Activated T-helper 17 cell treated with anti-CD3 and anti-CD28 coated beads, Interleukin-2, amount 50 U/mL, for 72 hours (primary cell): ENCODE results near the gene MXI1. TPM values are rescaled to one million over a fixed set of nuclear protein-coding genes. Genes with fewer than 3 reads are reported as not detected.

ENCODE experiments used
- ATAC-seq: fragments of 150-1000 bp; cut with Tn5 transposase; replicated peaks from 2 replicates; pipeline ENCODE4 v1.10.0; 2021; ENCODE audit warnings: mild to moderate bottlenecking, moderate library complexity
- H3K27ac Mint-ChIP-seq: one replicate; pipeline ENCODE4 v1.8.0; 2022; ENCODE audit warnings: mixed read lengths
- H3K27me3 Mint-ChIP-seq: one replicate; pipeline ENCODE4 v1.8.0; 2022; ENCODE audit warnings: mixed read lengths
- H3K36me3 Mint-ChIP-seq: one replicate; pipeline ENCODE4 v1.8.0; 2022; ENCODE audit warnings: low read depth, mild to moderate bottlenecking, mixed read lengths
- H3K4me1 Mint-ChIP-seq: one replicate; pipeline ENCODE4 v1.8.0; 2022; ENCODE audit warnings: mixed read lengths
- H3K4me3 Mint-ChIP-seq: one replicate; pipeline ENCODE4 v1.8.0; 2022; ENCODE audit warnings: mild to moderate bottlenecking, mixed read lengths
- H3K9me3 Mint-ChIP-seq: one replicate; pipeline ENCODE4 v1.8.0; 2022; ENCODE audit warnings: mixed read lengths
- total RNA-seq, 2 donors: library from RNA; stranded (reverse); gene quantifications; one replicate each; pipeline ENCODE4 v1.2.3, GENCODE V29; 2022

The MXI1 gene
- 100 to 1,000 TPM in 1 of 2 donors, 10 to 100 TPM in 1; 32.5 to 130 TPM for total RNA-seq

GRCh38 chr10:110207011-110207804 is at the start of gene MXI1:
Gene MXI1 (plus strand): TSS chr10:110207605. CDS start chr10:110207809, 204 bp downstream.
- Mint-ChIP-seq H3K4me1 (peaks cover 22% of the 10 kb centered on the region), H3K27me3 (no peaks in the 10 kb centered on the region), H3K36me3 (peaks cover 50% of the 10 kb centered on the region), H3K27ac (peak within 1 kb of the TSS; percentile 94), H3K4me3 (peak within 1 kb of the TSS; percentile 90), H3K9me3 (no peaks in the 10 kb centered on the region)
- peak; percentile 41 for ATAC-seq

GRCh38 chr10:110158051-110159005 is 49.1 kb upstream of the MXI1 start:
- H3K4me3 Mint-ChIP-seq = peak overlapping the region; percentile 77
- H3K9me3 Mint-ChIP-seq = no peaks in the 10 kb centered on the region
- peaks cover 12% of the 10 kb centered on the region for H3K4me1 Mint-ChIP-seq
- ATAC-seq = no peak
- H3K36me3 Mint-ChIP-seq = peaks cover 8% of the 10 kb centered on the region
- no peak overlapping the region for H3K27ac Mint-ChIP-seq
- peaks cover 56% of the 10 kb centered on the region for H3K27me3 Mint-ChIP-seq

GRCh38 chr10:110160081-110160480 is 47.3 kb upstream of the MXI1 start:
- H3K4me3 Mint-ChIP-seq = no peak overlapping the region
- H3K4me1 Mint-ChIP-seq = peaks cover 13% of the 10 kb centered on the region
- peaks cover 8% of the 10 kb centered on the region for H3K36me3 Mint-ChIP-seq
- no peaks in the 10 kb centered on the region for H3K9me3 Mint-ChIP-seq
- H3K27me3 Mint-ChIP-seq = peaks cover 52% of the 10 kb centered on the region
- no peak overlapping the region for H3K27ac Mint-ChIP-seq
- ATAC-seq = no peak

GRCh38 chr10:110160522-110160921 is 46.9 kb upstream of the MXI1 start:
- no peak overlapping the region for H3K27ac Mint-ChIP-seq
- H3K36me3 Mint-ChIP-seq = peaks cover 8% of the 10 kb centered on the region
- no peak overlapping the region for H3K4me3 Mint-ChIP-seq
- H3K4me1 Mint-ChIP-seq = peaks cover 13% of the 10 kb centered on the region
- H3K9me3 Mint-ChIP-seq = no peaks in the 10 kb centered on the region
- no peak for ATAC-seq
- peaks cover 50% of the 10 kb centered on the region for H3K27me3 Mint-ChIP-seq

GRCh38 chr10:110162741-110163145 is 44.7 kb upstream of the MXI1 start:
- H3K27ac Mint-ChIP-seq = no peak overlapping the region
- peaks cover 51% of the 10 kb centered on the region for H3K27me3 Mint-ChIP-seq

GRCh38 chr10:110163192-110163773 is 44.1 kb upstream of the MXI1 start:
- Mint-ChIP-seq H3K4me1 (peaks cover 10% of the 10 kb centered on the region), H3K27ac (no peak overlapping the region), H3K27me3 (peaks cover 53% of the 10 kb centered on the region)

More at GRCh38 chr10:110162741-110163145, 44.7 kb upstream of the MXI1 start:
- Mint-ChIP-seq H3K36me3 (no peaks in the 10 kb centered on the region), H3K4me3 (no peak overlapping the region), H3K9me3 (no peaks in the 10 kb centered on the region), H3K4me1 (peaks cover 10% of the 10 kb centered on the region)
- ATAC-seq = no peak

GRCh38 chr10:110163841-110164240 is 43.6 kb upstream of the MXI1 start:
- peaks cover 10% of the 10 kb centered on the region for H3K4me1 Mint-ChIP-seq
- no peak overlapping the region for H3K4me3 Mint-ChIP-seq
- ATAC-seq = no peak
- H3K9me3 Mint-ChIP-seq = no peaks in the 10 kb centered on the region
- H3K27me3 Mint-ChIP-seq = peaks cover 53% of the 10 kb centered on the region
- no peaks in the 10 kb centered on the region for H3K36me3 Mint-ChIP-seq
- no peak overlapping the region for H3K27ac Mint-ChIP-seq

More at GRCh38 chr10:110163192-110163773, 44.1 kb upstream of the MXI1 start:
- ATAC-seq = no peak
- no peak overlapping the region for H3K4me3 Mint-ChIP-seq
- no peaks in the 10 kb centered on the region for H3K9me3 Mint-ChIP-seq
- no peaks in the 10 kb centered on the region for H3K36me3 Mint-ChIP-seq

- peaks cover 18% of the 10 kb centered on the region for H3K4me1 Mint-ChIP-seq
- peaks cover 57% of the 10 kb centered on the region for H3K27me3 Mint-ChIP-seq
- H3K36me3 Mint-ChIP-seq = no peaks in the 10 kb centered on the region
- no peak overlapping the region for H3K27ac Mint-ChIP-seq
- no peaks in the 10 kb centered on the region for H3K9me3 Mint-ChIP-seq
- peak; percentile 75 for ATAC-seq
- peak overlapping the region; percentile 1 for H3K4me3 Mint-ChIP-seq
These were observed 42.2 kb upstream of the MXI1 start for GRCh38 chr10:110165239-110165638.

GRCh38 chr10:110167149-110167548 is 40.3 kb upstream of the MXI1 start:
- Mint-ChIP-seq H3K4me1 (peaks cover 24% of the 10 kb centered on the region), H3K9me3 (no peaks in the 10 kb centered on the region), H3K27ac (no peak overlapping the region), H3K27me3 (peaks cover 61% of the 10 kb centered on the region), H3K36me3 (no peaks in the 10 kb centered on the region), H3K4me3 (no peak overlapping the region)
- ATAC-seq = no peak

GRCh38 chr10:110168601-110169481 is 38.6 kb upstream of the MXI1 start:
- ATAC-seq = peak; percentile 68
- Mint-ChIP-seq H3K4me1 (peaks cover 24% of the 10 kb centered on the region), H3K4me3 (peak overlapping the region; percentile 26), H3K36me3 (no peaks in the 10 kb centered on the region), H3K27me3 (peaks cover 65% of the 10 kb centered on the region), H3K27ac (no peak overlapping the region), H3K9me3 (no peaks in the 10 kb centered on the region)

- H3K27me3 Mint-ChIP-seq = peaks cover 61% of the 10 kb centered on the region
- H3K4me1 Mint-ChIP-seq = peaks cover 24% of the 10 kb centered on the region
- H3K4me3 Mint-ChIP-seq = no peak overlapping the region
These were observed 37.8 kb upstream of the MXI1 start for GRCh38 chr10:110169586-110169985.

GRCh38 chr10:110170142-110170971 is 37.0 kb upstream of the MXI1 start:
- Mint-ChIP-seq H3K9me3 (no peaks in the 10 kb centered on the region), H3K27ac (no peak overlapping the region), H3K4me3 (no peak overlapping the region), H3K36me3 (no peaks in the 10 kb centered on the region), H3K4me1 (peaks cover 21% of the 10 kb centered on the region), H3K27me3 (peaks cover 64% of the 10 kb centered on the region)
- ATAC-seq = no peak

More at GRCh38 chr10:110169586-110169985, 37.8 kb upstream of the MXI1 start:
- no peaks in the 10 kb centered on the region for H3K36me3 Mint-ChIP-seq
- no peak overlapping the region for H3K27ac Mint-ChIP-seq
- no peaks in the 10 kb centered on the region for H3K9me3 Mint-ChIP-seq
- no peak for ATAC-seq

GRCh38 chr10:110171032-110171431 is 36.4 kb upstream of the MXI1 start:
- no peaks in the 10 kb centered on the region for H3K9me3 Mint-ChIP-seq
- ATAC-seq = peak; percentile 39
- H3K4me3 Mint-ChIP-seq = no peak overlapping the region
- H3K36me3 Mint-ChIP-seq = no peaks in the 10 kb centered on the region
- peaks cover 62% of the 10 kb centered on the region for H3K27me3 Mint-ChIP-seq
- H3K4me1 Mint-ChIP-seq = peaks cover 16% of the 10 kb centered on the region
- no peak overlapping the region for H3K27ac Mint-ChIP-seq
